Kidney capillary endothelial cell (primary cell): ENCODE results near the gene SRRM1.

Source experiments
- DNase-seq: peaks from one replicate; pipeline ENCODE4 v3.0.0-alpha.2; 2018; ENCODE audit warnings: low spot score

The SRRM1 gene

GRCh38 chr1:24642481-24643362 lies at the start of gene SRRM1:
Gene SRRM1, plus strand, starts transcription at chr1:24643302. Its CDS starts 25 bp downstream, at chr1:24643327.
- DNase-seq: peak; percentile 100

- DNase-seq: no peak
These were observed 48.8 kb upstream of the SRRM1 start for GRCh38 chr1:24594328-24594598.

- no peak for DNase-seq
These were observed 46.7 kb upstream of the SRRM1 start for GRCh38 chr1:24596401-24596880.

- no peak for DNase-seq
These were observed 43.8 kb upstream of the SRRM1 start for GRCh38 chr1:24599265-24599664.

- no peak for DNase-seq
These were observed 42.6 kb upstream of the SRRM1 start for GRCh38 chr1:24600551-24600950.

GRCh38 chr1:24605534-24606295 lies 37.4 kb upstream of the SRRM1 start:
- DNase-seq: no peak

- no peak for DNase-seq
These were observed 36.9 kb upstream of the SRRM1 start for GRCh38 chr1:24606296-24606605.

GRCh38 chr1:24606621-24607020 lies 36.5 kb upstream of the SRRM1 start:
- DNase-seq: no peak

GRCh38 chr1:24609949-24610517 lies 33.1 kb upstream of the SRRM1 start:
- no peak for DNase-seq

GRCh38 chr1:24619376-24619775 lies 23.7 kb upstream of the SRRM1 start:
- no peak for DNase-seq

- no peak for DNase-seq
These were observed 22.4 kb upstream of the SRRM1 start for GRCh38 chr1:24620678-24621077.

GRCh38 chr1:24621121-24621520 lies 22.0 kb upstream of the SRRM1 start:
- DNase-seq: no peak

- DNase-seq: no peak
These were observed 20.9 kb upstream of the SRRM1 start for GRCh38 chr1:24622218-24622617.

- no peak for DNase-seq
These were observed 10.3 kb upstream of the SRRM1 start for GRCh38 chr1:24632832-24633175.

- DNase-seq: peak; percentile 69
These were observed 7.8 kb upstream of the SRRM1 start for GRCh38 chr1:24635195-24635843.

- DNase-seq: no peak
These were observed 6.3 kb upstream of the SRRM1 start for GRCh38 chr1:24636661-24637357.

- no peak for DNase-seq
These were observed 4.0 kb upstream of the SRRM1 start for GRCh38 chr1:24639094-24639493.

GRCh38 chr1:24639881-24640280 lies 3.2 kb upstream of the SRRM1 start:
- DNase-seq: no peak

- no peak for DNase-seq
These were observed 2.8 kb upstream of the SRRM1 start for GRCh38 chr1:24640288-24640687.

- DNase-seq: peak; percentile 26
These were observed 1.4 kb upstream of the SRRM1 start for GRCh38 chr1:24641646-24642151.

- no peak for DNase-seq
These were observed 429 bp downstream of the SRRM1 start for GRCh38 chr1:24643363-24644099.
